GM10847 (cell line): ENCODE data around the gene HSDL1.

ENCODE experiments used
- POLR2A ChIP-seq: IDR thresholded peaks from 2 replicates; pipeline ENCODE4 v1.6.1; 2011; ENCODE audit not compliant: insufficient read length; ENCODE audit errors: extremely low read depth

The HSDL1 gene

GRCh38 chr16:84105948-84106740, 38.8 kb downstream of the HSDL1 start:
- TF ChIP-seq POLR2A = no peak

- no peak for TF ChIP-seq POLR2A
Measured at GRCh38 chr16:84105301-84105815, 39.6 kb downstream of the HSDL1 start.

- no peak for TF ChIP-seq POLR2A
Measured at GRCh38 chr16:84104231-84104630, 40.7 kb downstream of the HSDL1 start.

- TF ChIP-seq POLR2A = no peak
Measured at GRCh38 chr16:84103678-84104077, 41.3 kb downstream of the HSDL1 start.

- no peak for TF ChIP-seq POLR2A
Measured at GRCh38 chr16:84098939-84099338, 46.0 kb downstream of the HSDL1 start.

- TF ChIP-seq POLR2A = no peak
Measured at GRCh38 chr16:84096447-84097005, 48.5 kb downstream of the HSDL1 start.

GRCh38 chr16:84095466-84095865, 49.5 kb downstream of the HSDL1 start:
- TF ChIP-seq POLR2A = no peak

GRCh38 chr16:84093879-84094270, 51.1 kb downstream of the HSDL1 start:
- TF ChIP-seq POLR2A = no peak

- no peak for TF ChIP-seq POLR2A
Measured at GRCh38 chr16:84093120-84093878, 51.7 kb downstream of the HSDL1 start.

GRCh38 chr16:84091460-84091859, 53.5 kb downstream of the HSDL1 start:
- no peak for TF ChIP-seq POLR2A

GRCh38 chr16:84090211-84090610, 54.8 kb downstream of the HSDL1 start:
- no peak for TF ChIP-seq POLR2A

GRCh38 chr16:84088695-84089395, 56.1 kb downstream of the HSDL1 start:
- no peak for TF ChIP-seq POLR2A

- no peak for TF ChIP-seq POLR2A
Measured at GRCh38 chr16:84087466-84088151, 57.4 kb downstream of the HSDL1 start.

GRCh38 chr16:84087001-84087400, 58.0 kb downstream of the HSDL1 start:
- no peak for TF ChIP-seq POLR2A

GRCh38 chr16:84086341-84086740, 58.6 kb downstream of the HSDL1 start:
- TF ChIP-seq POLR2A = no peak
